HEK293 (cell line): Measurements from ENCODE around the gene LEF1.

Source experiments
- CTCF ChIA-PET: fragments of 350-600 bp; formaldehyde crosslinking; extraction: SDS; loops from one replicate; lab custom pipeline; 2021; ENCODE audit warnings: antibody characterized with exemption; lab: Yijun Ruan, JAX
- POLR2A ChIA-PET: fragments of 300-600 bp; formaldehyde crosslinking; extraction: SDS; loops from one replicate; lab custom pipeline; 2020; ENCODE audit warnings: antibody characterized with exemption, inconsistent platforms; lab: Yijun Ruan, JAX
- H3K27ac ChIP-seq: fragments of 200-500 bp; sonication (Bioruptor generic); 2 replicates; pipeline ENCODE4 v1.5.1; 2014; ENCODE audit warnings: low read depth, low read length, control low read depth, inconsistent platforms; ENCODE audit errors: extremely low read depth
- H3K36me3 ChIP-seq, 2 experiments: fragments of 200-500 bp in 1 of 2; sonication (Bioruptor generic) in 1 of 2; 1 replicate in 1 of 2; 2 replicates in 1 of 2; pipeline ENCODE4 v1.5.1; 2014 to 2017; ENCODE audit warnings: inconsistent platforms in 2 of 2, low read length in 2 of 2; ENCODE audit not compliant: control insufficient read depth in 2 of 2, insufficient read depth in 1 of 2
- H3K4me1 ChIP-seq: fragments of 200-500 bp; sonication (Bioruptor generic); 2 replicates; pipeline ENCODE4 v1.5.1; 2014; ENCODE audit warnings: mild to moderate bottlenecking, low read length, inconsistent platforms; ENCODE audit not compliant: control insufficient read depth, insufficient read depth
- H3K4me3 ChIP-seq: 2 replicates; pipeline ENCODE4 v1.5.1; 2011; ENCODE audit warnings: low read depth, mild to moderate bottlenecking, control low read depth, low read length, moderate library complexity
- H3K9me3 ChIP-seq: fragments of 200-500 bp; sonication (Bioruptor generic); 2 replicates; pipeline ENCODE4 v1.5.1; 2014; ENCODE audit warnings: low read depth, low read length, inconsistent platforms; ENCODE audit not compliant: control insufficient read depth, insufficient read depth
- OVOL3 ChIP-seq: fragments of 450-650 bp; formaldehyde crosslinking; IDR thresholded peaks from 2 replicates; pipeline ENCODE4 v1.5.1; 2016; ENCODE audit warnings: missing biosample characterization, missing genetic modification characterization
- PRDM10 ChIP-seq: fragments of 450-650 bp; formaldehyde crosslinking; IDR thresholded peaks from 2 replicates; pipeline ENCODE4 v1.5.1; 2016; ENCODE audit warnings: missing biosample characterization, missing genetic modification characterization
- PRDM6 ChIP-seq: fragments of 450-650 bp; formaldehyde crosslinking; IDR thresholded peaks from 2 replicates; pipeline ENCODE4 v1.5.1; 2017; ENCODE audit warnings: missing biosample characterization, missing genetic modification characterization
- ZBTB20 ChIP-seq: fragments of 450-650 bp; formaldehyde crosslinking; IDR thresholded peaks from 2 replicates; pipeline ENCODE4 v1.5.1; 2016; ENCODE audit warnings: missing biosample characterization, missing genetic modification characterization
- ZBTB44 ChIP-seq: fragments of 450-650 bp; IDR thresholded peaks from 2 replicates; pipeline ENCODE4 v1.5.1; 2018; ENCODE audit warnings: missing biosample characterization, mild to moderate bottlenecking, missing genetic modification characterization
- ZBTB7A ChIP-seq: fragments of 450-650 bp; formaldehyde crosslinking; IDR thresholded peaks from 2 replicates; pipeline ENCODE4 v1.5.1; 2016; ENCODE audit warnings: low read depth, missing biosample characterization, missing genetic modification characterization
- ZFP3 ChIP-seq: fragments of 450-650 bp; formaldehyde crosslinking; IDR thresholded peaks from 2 replicates; pipeline ENCODE4 v1.5.1; 2016; ENCODE audit warnings: low read depth, missing biosample characterization, missing genetic modification characterization
- ZNF146 ChIP-seq: fragments of 450-650 bp; formaldehyde crosslinking; IDR thresholded peaks from 2 replicates; pipeline ENCODE4 v1.5.1; 2016; ENCODE audit warnings: missing biosample characterization, missing genetic modification characterization
- ZNF280C ChIP-seq: fragments of 450-650 bp; formaldehyde crosslinking; IDR thresholded peaks from 2 replicates; pipeline ENCODE4 v1.5.1; 2016; ENCODE audit warnings: missing biosample characterization, missing genetic modification characterization
- ZNF423 ChIP-seq: fragments of 450-650 bp; formaldehyde crosslinking; IDR thresholded peaks from 2 replicates; pipeline ENCODE4 v1.5.1; 2016; ENCODE audit warnings: missing biosample characterization, missing genetic modification characterization
- ZNF449 ChIP-seq: fragments of 450-650 bp; formaldehyde crosslinking; IDR thresholded peaks from 2 replicates; pipeline ENCODE4 v1.5.1; 2017; ENCODE audit warnings: missing biosample characterization, mild to moderate bottlenecking, missing genetic modification characterization, moderate library complexity
- ZNF521 ChIP-seq: fragments of 450-650 bp; formaldehyde crosslinking; IDR thresholded peaks from 2 replicates; pipeline ENCODE4 v1.5.1; 2017; ENCODE audit warnings: missing biosample characterization, mild to moderate bottlenecking, missing genetic modification characterization
- ZNF530 ChIP-seq: fragments of 450-650 bp; formaldehyde crosslinking; IDR thresholded peaks from 2 replicates; pipeline ENCODE4 v1.5.1; 2016; ENCODE audit warnings: low read depth, missing biosample characterization, missing genetic modification characterization
- ZNF610 ChIP-seq: fragments of 450-650 bp; formaldehyde crosslinking; IDR thresholded peaks from 2 replicates; pipeline ENCODE4 v1.5.1; 2016; ENCODE audit warnings: missing biosample characterization, missing genetic modification characterization, borderline replicate concordance
- ZNF654 ChIP-seq: fragments of 450-650 bp; formaldehyde crosslinking; IDR thresholded peaks from 2 replicates; pipeline ENCODE4 v1.5.1; 2016; ENCODE audit warnings: low read depth, missing biosample characterization, missing genetic modification characterization

The LEF1 gene

GRCh38 chr4:108157655-108158054 lies 11.1 kb downstream of the LEF1 start:
- ChIA-PET CTCF (interaction anchor here (1.0 to 1.2 kb wide), 2 partner anchors 139 to 336 kb away, joined by 3 read pairs; no protein-coding TSS in a partner anchor), POLR2A (no interaction called here)
- TF ChIP-seq ZNF423 (no peak), ZBTB20 (tag by site-specific recombination) (peak; percentile 36; the same call in 1 of the 2 replicates), ZBTB44 (tag by site-specific recombination) (peak; percentile 60), PRDM6 (tag by site-specific recombination) (peak; percentile 70; the same call in 1 of the 2 replicates), ZFP3 (tag by site-specific recombination) (peak; percentile 57; the same call in 1 of the 2 replicates), OVOL3 (tag by site-specific recombination) (no peak)
- Histone ChIP-seq H3K4me3 (no peak overlapping the region), H3K9me3 (no peaks in the 10 kb centered on the region), H3K36me3 (peaks cover 0 to 15% of the 10 kb centered on the region in 2 experiments; a peak in 1 of 3 replicates), H3K4me1 (no peaks in the 10 kb centered on the region), H3K27ac (no peak overlapping the region)

- CTCF ChIA-PET = interaction anchor here (0.6 to 1.5 kb wide), 2 partner anchors 20 to 333 kb away, joined by 3 to 4 read pairs; no protein-coding TSS in a partner anchor
- no peaks in the 10 kb centered on the region for H3K9me3 ChIP-seq
- H3K4me1 ChIP-seq = no peaks in the 10 kb centered on the region
- no peak overlapping the region for H3K4me3 ChIP-seq
- POLR2A ChIA-PET = no interaction called here
- H3K36me3 ChIP-seq = peaks cover 0 to 10% of the 10 kb centered on the region in 2 experiments; a peak in 1 of 3 replicates
- H3K27ac ChIP-seq = no peak overlapping the region
- TF ChIP-seq PRDM10 = no peak
Measured at GRCh38 chr4:108156391-108156790, 12.3 kb downstream of the LEF1 start.

GRCh38 chr4:108155373-108155772 lies 13.4 kb downstream of the LEF1 start:
- no peaks in the 10 kb centered on the region for H3K4me1 ChIP-seq
- ChIA-PET POLR2A (no interaction called here), CTCF (no interaction called here)
- H3K27ac ChIP-seq = no peak overlapping the region
- H3K4me3 ChIP-seq = no peak overlapping the region
- peaks cover 0 to 4% of the 10 kb centered on the region in 2 experiments; a peak in 1 of 3 replicates for H3K36me3 ChIP-seq
- no peaks in the 10 kb centered on the region for H3K9me3 ChIP-seq
- TF ChIP-seq ZNF654 (peak; percentile 13; the same call in 1 of the 2 replicates), ZNF530 (tag by site-specific recombination) (no peak)

GRCh38 chr4:108152980-108153379 lies 15.8 kb downstream of the LEF1 start:
- peaks cover 5% of the 10 kb centered on the region for H3K4me1 ChIP-seq
- ChIA-PET POLR2A (no interaction called here), CTCF (no interaction called here)
- no peaks in the 10 kb centered on the region for H3K9me3 ChIP-seq
- no peak overlapping the region for H3K4me3 ChIP-seq
- H3K36me3 ChIP-seq = peaks cover 0 to 4% of the 10 kb centered on the region in 2 experiments; a peak in 1 of 3 replicates
- H3K27ac ChIP-seq = no peak overlapping the region
- TF ChIP-seq ZNF610 (no peak), ZNF146 (tag by site-specific recombination) (no peak), ZBTB7A (tag by site-specific recombination) (no peak), ZNF521 (tag by site-specific recombination) (no peak), ZNF280C (tag by site-specific recombination) (no peak), ZNF449 (tag by site-specific recombination) (no peak)
